Activated naive CD4-positive, alpha-beta T cell treated with Interleukin-2 at 50 U/mL for 16 hours (primary cell): ENCODE measurements around the gene PHC1.
"Not testable (repeated sequence)": the region's sequence is repeated elsewhere in the genome, so short reads cannot be mapped to it uniquely, and the experiment has no call there.

Experiments
- DNase-seq: peaks from one replicate; pipeline ENCODE4 v3.0.0-alpha.2; 2020

Gene PHC1

GRCh38 chr12:8914033-8914715, at the start of gene PHC1:
TSS of gene PHC1 (plus strand) at chr12:8914509. CDS start at chr12:8917678, 3,169 bp downstream.
- peak; percentile 76 for DNase-seq

- DNase-seq = no peak
Observed at GRCh38 chr12:8866429-8866828, 47.9 kb upstream of the PHC1 start.

GRCh38 chr12:8867009-8867408, 47.3 kb upstream of the PHC1 start:
- no peak for DNase-seq

DNA sequence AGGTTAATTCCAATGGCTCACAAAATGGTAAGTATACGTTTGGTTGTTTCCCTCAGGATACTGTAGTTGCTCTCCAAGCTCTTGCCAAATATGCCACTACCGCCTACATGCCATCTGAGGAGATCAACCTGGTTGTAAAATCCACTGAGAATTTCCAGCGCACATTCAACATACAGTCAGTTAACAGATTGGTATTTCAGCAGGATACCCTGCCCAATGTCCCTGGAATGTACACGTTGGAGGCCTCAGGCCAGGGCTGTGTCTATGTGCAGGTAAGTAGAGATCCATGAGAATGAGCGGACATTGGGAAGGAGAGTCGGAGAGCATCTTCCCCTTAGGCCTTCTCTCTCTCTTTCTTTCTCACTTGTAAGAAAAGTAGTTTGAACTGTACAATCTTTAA, 46.5 kb upstream of the PHC1 start:
- no peak for DNase-seq

DNA sequence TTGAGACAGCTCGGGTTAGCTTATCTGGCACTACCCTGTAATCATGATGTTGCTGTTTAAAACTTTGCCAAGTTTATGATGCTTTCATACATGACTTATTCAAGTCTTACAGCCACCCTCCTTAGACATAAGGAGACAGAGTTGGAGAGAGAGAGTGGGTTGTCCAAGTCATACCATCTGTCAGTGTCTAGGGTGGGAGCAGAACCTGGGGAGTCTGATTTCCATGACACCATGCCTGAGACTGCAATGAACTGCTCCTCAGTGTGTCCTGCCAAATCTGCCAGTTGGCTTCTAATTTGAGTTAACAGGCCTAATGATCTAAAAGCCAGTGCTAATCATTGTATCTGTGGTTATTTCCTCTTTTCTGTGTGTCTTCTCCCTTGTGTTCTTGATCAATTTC, 43.7 kb upstream of the PHC1 start:
- no peak for DNase-seq

DNA sequence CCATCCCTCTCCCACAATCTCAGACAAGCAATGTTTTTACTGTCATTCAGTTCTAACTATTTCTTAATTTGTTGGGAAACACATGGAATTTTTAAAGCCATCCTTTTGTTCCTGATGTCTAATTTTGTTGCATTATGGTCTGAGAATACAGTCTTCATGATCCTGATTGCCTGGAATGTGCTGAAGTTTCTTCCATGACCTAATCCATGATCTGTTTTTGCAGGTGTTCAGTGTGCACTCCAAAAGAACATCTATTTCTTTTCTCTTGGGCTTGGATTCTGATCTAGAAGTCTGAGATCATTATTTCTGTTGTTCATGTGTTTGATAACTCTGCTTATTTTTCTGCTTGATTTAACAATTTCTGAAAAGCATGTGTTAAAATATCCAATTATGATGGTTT, 43.2 kb upstream of the PHC1 start:
- DNase-seq = no peak

GRCh38 chr12:8876887-8877286, 37.4 kb upstream of the PHC1 start:
- no peak for DNase-seq

- DNase-seq = no peak
Observed at GRCh38 chr12:8886502-8887284, 27.6 kb upstream of the PHC1 start.

GRCh38 chr12:8887285-8887715, 27.0 kb upstream of the PHC1 start:
- no peak for DNase-seq

DNA sequence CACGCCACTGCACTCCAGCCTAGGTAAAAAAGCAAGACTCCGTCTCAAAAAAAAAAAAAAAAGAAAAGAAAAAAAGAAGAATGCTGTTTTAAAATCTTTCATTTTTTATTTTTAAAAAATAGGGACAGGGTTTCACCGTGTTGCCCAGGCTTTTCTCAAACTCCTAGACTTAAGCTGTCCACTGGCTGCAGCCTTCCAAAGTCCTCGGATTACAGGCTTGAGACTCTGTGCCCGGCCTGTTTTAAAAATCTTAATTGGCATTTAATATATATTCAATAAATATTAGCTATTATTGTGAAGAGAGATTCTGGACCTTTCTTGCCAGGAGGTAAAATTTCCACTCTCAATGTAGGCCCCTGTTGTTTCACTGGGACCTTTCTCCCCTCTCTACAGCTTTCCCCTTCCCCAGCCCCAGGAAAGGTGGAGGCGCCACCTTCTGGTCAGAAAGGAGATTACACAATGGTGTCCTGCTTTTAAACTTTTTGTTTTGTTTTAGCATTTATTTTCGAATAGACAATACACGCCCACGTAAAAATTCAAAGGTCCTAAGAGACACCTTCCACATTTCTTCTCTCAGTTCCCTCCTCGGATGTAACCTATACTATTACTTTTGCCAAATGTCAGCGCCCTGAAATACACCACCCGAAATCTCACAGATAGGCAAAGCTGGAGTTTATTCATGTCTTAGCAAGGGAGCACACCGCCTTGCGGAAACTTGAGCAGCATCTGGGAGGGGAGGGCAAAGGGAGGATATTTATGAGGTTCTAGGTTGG, 23.8 kb upstream of the PHC1 start:
- DNase-seq = peak; percentile 64

DNA sequence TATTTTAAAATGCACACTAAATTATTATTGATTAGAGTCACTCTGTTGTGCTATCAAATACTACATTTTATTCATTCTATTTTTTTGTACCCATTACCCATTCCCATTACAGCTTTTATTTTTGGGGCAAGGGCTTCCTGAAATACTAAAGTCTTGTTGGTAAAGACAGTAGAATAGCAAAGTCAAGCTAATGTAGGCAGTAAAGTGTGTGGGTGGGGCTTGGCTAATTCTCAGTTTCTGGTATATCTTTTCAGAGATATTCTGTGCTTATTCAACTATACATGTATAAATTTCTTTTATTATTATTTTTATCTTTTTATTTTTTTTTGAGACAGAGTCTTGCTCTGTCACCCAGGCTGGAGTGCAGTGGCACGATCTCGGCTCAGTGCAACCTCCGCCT, 22.3 kb upstream of the PHC1 start:
- DNase-seq = no peak

- no peak for DNase-seq
Observed at GRCh38 chr12:8894378-8894777, 19.9 kb upstream of the PHC1 start.

DNA sequence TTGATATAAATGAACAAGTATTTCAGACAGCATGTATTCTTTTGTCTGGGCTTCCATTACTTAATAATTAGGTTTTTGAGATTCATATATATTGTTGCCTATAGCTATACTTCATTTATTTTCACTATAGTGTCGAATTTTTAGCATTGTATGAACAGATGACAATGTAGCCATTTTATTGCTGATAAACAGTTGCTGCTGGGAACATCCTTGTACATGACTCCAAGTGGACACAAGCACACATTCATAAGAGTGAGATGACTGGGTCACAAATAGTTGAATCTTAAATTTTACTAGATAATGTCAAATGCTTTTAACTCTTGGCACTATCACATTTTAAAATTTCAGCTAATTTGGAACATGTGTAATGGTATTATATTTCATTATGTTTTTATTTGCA, 19.3 kb upstream of the PHC1 start:
- no peak for DNase-seq

- no peak for DNase-seq
Observed at GRCh38 chr12:8897081-8897480, 17.2 kb upstream of the PHC1 start.

DNA sequence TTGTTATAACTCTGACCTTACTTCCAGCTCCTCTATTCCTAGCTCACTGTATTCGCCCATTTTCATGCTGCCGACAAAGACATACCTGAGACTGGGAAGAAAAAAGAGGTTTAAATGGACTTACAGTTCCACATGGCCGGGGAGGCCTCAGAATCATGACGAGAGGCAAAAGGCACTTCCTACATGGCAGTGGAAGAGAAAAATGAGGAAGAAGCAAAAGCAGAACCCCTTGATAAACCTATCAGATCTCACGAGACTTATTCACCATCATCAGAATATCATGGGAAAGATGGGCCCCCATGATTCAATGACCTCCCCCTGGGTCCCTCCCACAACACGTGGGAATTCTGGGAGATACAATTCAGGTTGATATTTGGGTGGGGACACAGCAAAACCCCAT, 14.5 kb upstream of the PHC1 start:
- no peak for DNase-seq

GRCh38 chr12:8902703-8903102, 11.6 kb upstream of the PHC1 start:
- not testable (repeated sequence) for DNase-seq

DNA sequence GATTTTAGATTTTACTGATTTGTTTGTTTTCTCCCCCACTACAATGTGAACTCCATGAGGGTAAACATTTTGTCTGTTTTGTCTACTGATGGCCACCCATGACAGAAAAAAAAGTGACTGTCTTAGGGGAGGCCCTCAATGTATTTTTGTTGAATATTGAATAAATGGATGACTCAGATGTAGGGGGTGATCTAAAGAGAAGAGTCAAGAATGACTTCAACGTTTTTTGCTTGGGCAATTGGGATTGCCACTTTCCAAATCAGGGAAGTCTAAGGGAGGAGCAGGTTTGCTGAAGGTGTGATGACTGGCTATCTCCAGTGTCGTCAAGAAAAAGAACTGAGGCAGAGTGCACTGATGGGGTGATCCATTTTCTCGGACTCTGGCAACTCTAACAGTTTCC, 10.7 kb upstream of the PHC1 start:
- DNase-seq = no peak

- DNase-seq = no peak
Observed at GRCh38 chr12:8904665-8905064, 9.6 kb upstream of the PHC1 start.

DNA sequence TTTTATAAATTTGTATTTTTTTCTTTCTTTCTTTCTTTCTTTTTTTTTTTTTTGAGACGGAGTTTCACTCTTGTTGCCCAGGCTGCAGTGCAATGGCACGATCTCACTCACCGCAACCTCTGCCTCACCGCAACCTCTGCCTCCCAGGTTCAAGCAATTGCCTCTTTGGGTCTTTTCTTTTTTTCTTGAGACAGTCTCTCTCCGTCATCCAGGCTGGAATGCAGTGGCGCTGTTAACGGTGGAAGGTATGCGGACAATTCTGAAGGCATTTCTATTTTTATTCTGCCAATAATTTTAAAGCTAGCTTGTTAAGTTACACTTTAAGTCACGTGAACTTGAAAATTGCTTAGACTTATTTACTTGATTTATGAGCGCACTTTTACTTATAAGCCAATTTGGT, 8.8 kb upstream of the PHC1 start:
- DNase-seq = no peak

GRCh38 chr12:8906266-8907180, 7.8 kb upstream of the PHC1 start:
- no peak for DNase-seq

- DNase-seq = no peak
Observed at GRCh38 chr12:8907513-8907912, 6.8 kb upstream of the PHC1 start.

DNA sequence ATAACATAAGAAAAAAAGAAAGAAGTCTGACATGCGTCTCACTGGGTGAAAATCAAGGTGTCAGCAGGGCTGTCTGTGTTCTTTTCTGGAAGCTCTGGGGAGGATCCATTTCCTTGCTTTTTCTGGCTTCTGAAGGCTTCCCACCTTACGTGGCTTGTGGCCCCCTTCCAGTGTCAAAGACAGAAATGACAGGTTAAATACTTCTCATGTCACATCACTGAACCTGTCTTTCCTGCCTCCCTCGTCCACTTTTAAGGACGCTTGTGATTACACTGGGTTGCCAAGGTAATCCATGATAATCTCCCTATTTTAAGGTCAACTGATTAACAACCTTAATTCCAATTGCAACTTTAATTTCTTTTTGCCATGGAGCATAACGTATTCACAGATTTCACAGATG, 4.6 kb upstream of the PHC1 start:
- no peak for DNase-seq
